GM21717 (cell line): Measurements from ENCODE around the gene CELSR1.

ENCODE experiments used
- ATAC-seq: cut with Tn5 transposase; IDR thresholded peaks from one replicate; pipeline ENCODE4 v1.9.1; 2021; ENCODE audit warnings: mild to moderate bottlenecking, moderate library complexity; ENCODE audit not compliant: unreplicated experiment

CELSR1 gene

GRCh38 chr22:46354176-46354992 is 183.0 kb downstream of the CELSR1 start:
- ATAC-seq = no peak

- ATAC-seq = no peak
Observed at GRCh38 chr22:46353483-46354105, 183.8 kb downstream of the CELSR1 start.

- no peak for ATAC-seq
Observed at GRCh38 chr22:46352691-46353386, 184.6 kb downstream of the CELSR1 start.

- ATAC-seq = no peak
Observed at GRCh38 chr22:46352276-46352675, 185.1 kb downstream of the CELSR1 start.

- no peak for ATAC-seq
Observed at GRCh38 chr22:46351767-46352166, 185.7 kb downstream of the CELSR1 start.

GRCh38 chr22:46351131-46351735 is 186.2 kb downstream of the CELSR1 start:
- ATAC-seq = no peak

- no peak for ATAC-seq
Observed at GRCh38 chr22:46350646-46351045, 186.8 kb downstream of the CELSR1 start.

- ATAC-seq = no peak
Observed at GRCh38 chr22:46350121-46350520, 187.3 kb downstream of the CELSR1 start.

- ATAC-seq = no peak
Observed at GRCh38 chr22:46349681-46350080, 187.7 kb downstream of the CELSR1 start.

- ATAC-seq = no peak
Observed at GRCh38 chr22:46349238-46349637, 188.2 kb downstream of the CELSR1 start.

GRCh38 chr22:46348099-46348695 is 189.2 kb downstream of the CELSR1 start:
- no peak for ATAC-seq

GRCh38 chr22:46347646-46348045 is 189.8 kb downstream of the CELSR1 start:
- ATAC-seq = no peak

- no peak for ATAC-seq
Observed at GRCh38 chr22:46346680-46347405, 190.6 kb downstream of the CELSR1 start.

- ATAC-seq = no peak
Observed at GRCh38 chr22:46340676-46341075, 196.7 kb downstream of the CELSR1 start.

- no peak for ATAC-seq
Observed at GRCh38 chr22:46339956-46340355, 197.5 kb downstream of the CELSR1 start.

- ATAC-seq = no peak
Observed at GRCh38 chr22:46338636-46339035, 198.8 kb downstream of the CELSR1 start.

- no peak for ATAC-seq
Observed at GRCh38 chr22:46337870-46338269, 199.6 kb downstream of the CELSR1 start.

GRCh38 chr22:46336119-46337078 is 201.0 kb downstream of the CELSR1 start:
- ATAC-seq = no peak
